Neutrophil (primary cell): ENCODE data around the gene BTBD9.

Source experiments
- H3K27ac ChIP-seq: fragments of 200-600 bp; sonication (generic); 2 replicates; pipeline ENCODE4 v1.5.1; 2016; ENCODE audit warnings: mild to moderate bottlenecking, moderate library complexity
- H3K27me3 ChIP-seq: fragments of 200-600 bp; sonication (generic); 2 replicates; pipeline ENCODE4 v1.6.0; 2016; ENCODE audit warnings: mild to moderate bottlenecking
- H3K36me3 ChIP-seq: fragments of 200-600 bp; sonication (generic); 2 replicates; pipeline ENCODE4 v1.5.1; 2017
- H3K4me1 ChIP-seq, 2 experiments: fragments of 200-600 bp in 1 of 2; sonication (generic) in 1 of 2; 1 replicate in 1 of 2; 2 replicates in 1 of 2; pipeline versions ENCODE4 v1.5.1 to v1.6.1; 2013 to 2016; ENCODE audit warnings: low read depth in 1 of 2, low read length in 1 of 2, mild to moderate bottlenecking in 1 of 2, moderate library complexity in 1 of 2; ENCODE audit not compliant: control insufficient read depth in 1 of 2, insufficient read depth in 1 of 2
- H3K4me3 ChIP-seq, 2 experiments: fragments of 200-600 bp in 1 of 2; sonication (generic) in 1 of 2; 1 replicate in 1 of 2; 2 replicates in 1 of 2; pipeline ENCODE4 v1.5.1; 2013 to 2016; ENCODE audit warnings: low read depth in 1 of 2, low read length in 1 of 2, mild to moderate bottlenecking in 1 of 2, moderate library complexity in 1 of 2
- H3K9me3 ChIP-seq: fragments of 200-600 bp; sonication (generic); 2 replicates; pipeline ENCODE4 v1.5.1; 2016
- CTCF ChIP-seq: fragments of 200-600 bp; sonication (generic); IDR thresholded peaks from 2 replicates; pipeline ENCODE4 v1.5.1; 2016; ENCODE audit warnings: antibody characterized with exemption

The BTBD9 gene

GRCh38 chr6:38323216-38323615 lies 316.5 kb downstream of the BTBD9 start:
- H3K4me3 ChIP-seq, result no peak overlapping the region
- H3K9me3 ChIP-seq, result no peaks in the 10 kb centered on the region
- no peaks in the 10 kb centered on the region for H3K27me3 ChIP-seq
- H3K27ac ChIP-seq, result no peak overlapping the region
- no peaks in the 10 kb centered on the region for H3K4me1 ChIP-seq
- H3K36me3 ChIP-seq, result no peaks in the 10 kb centered on the region
- no peak for TF ChIP-seq CTCF

- Histone ChIP-seq H3K27me3 (no peaks in the 10 kb centered on the region), H3K4me1 (no peaks in the 10 kb centered on the region), H3K9me3 (no peaks in the 10 kb centered on the region), H3K27ac (no peak overlapping the region), H3K36me3 (no peaks in the 10 kb centered on the region), H3K4me3 (no peak overlapping the region)
- no peak for TF ChIP-seq CTCF
Observed at GRCh38 chr6:38322138-38322537, 317.6 kb downstream of the BTBD9 start.

GRCh38 chr6:38320843-38321242 lies 318.9 kb downstream of the BTBD9 start:
- H3K4me3 ChIP-seq, result no peak overlapping the region
- H3K27ac ChIP-seq, result no peak overlapping the region
- H3K36me3 ChIP-seq, result no peaks in the 10 kb centered on the region
- TF ChIP-seq CTCF, result no peak
- no peaks in the 10 kb centered on the region for H3K4me1 ChIP-seq
- no peaks in the 10 kb centered on the region for H3K27me3 ChIP-seq
- no peaks in the 10 kb centered on the region for H3K9me3 ChIP-seq

- Histone ChIP-seq H3K36me3 (no peaks in the 10 kb centered on the region), H3K4me3 (no peak overlapping the region), H3K9me3 (no peaks in the 10 kb centered on the region), H3K4me1 (no peaks in the 10 kb centered on the region), H3K27me3 (no peaks in the 10 kb centered on the region), H3K27ac (no peak overlapping the region)
- no peak for TF ChIP-seq CTCF
Observed at GRCh38 chr6:38320358-38320757, 319.4 kb downstream of the BTBD9 start.

- H3K27ac ChIP-seq, result no peak overlapping the region
Observed at GRCh38 chr6:38319256-38320212, 320.2 kb downstream of the BTBD9 start.

More at GRCh38 chr6:38319256-38320212, 320.2 kb downstream of the BTBD9 start:
- Histone ChIP-seq H3K4me1 (no peaks in the 10 kb centered on the region), H3K4me3 (no peak overlapping the region), H3K36me3 (no peaks in the 10 kb centered on the region), H3K27me3 (no peaks in the 10 kb centered on the region), H3K9me3 (no peaks in the 10 kb centered on the region)
- TF ChIP-seq CTCF, result no peak
